ENCODE measurements around the gene PCDHGA4. TPM values are rescaled to one million over a fixed set of nuclear protein-coding genes. Genes with fewer than 3 reads are reported as not detected.
"Not testable (repeated sequence)": the region's sequence is repeated elsewhere in the genome, so short reads cannot be mapped to it uniquely, and the experiment has no call there.

Gene PCDHGA4
- total RNA-seq, 1 donor from 2014 or later = 9.3 TPM

DNA sequence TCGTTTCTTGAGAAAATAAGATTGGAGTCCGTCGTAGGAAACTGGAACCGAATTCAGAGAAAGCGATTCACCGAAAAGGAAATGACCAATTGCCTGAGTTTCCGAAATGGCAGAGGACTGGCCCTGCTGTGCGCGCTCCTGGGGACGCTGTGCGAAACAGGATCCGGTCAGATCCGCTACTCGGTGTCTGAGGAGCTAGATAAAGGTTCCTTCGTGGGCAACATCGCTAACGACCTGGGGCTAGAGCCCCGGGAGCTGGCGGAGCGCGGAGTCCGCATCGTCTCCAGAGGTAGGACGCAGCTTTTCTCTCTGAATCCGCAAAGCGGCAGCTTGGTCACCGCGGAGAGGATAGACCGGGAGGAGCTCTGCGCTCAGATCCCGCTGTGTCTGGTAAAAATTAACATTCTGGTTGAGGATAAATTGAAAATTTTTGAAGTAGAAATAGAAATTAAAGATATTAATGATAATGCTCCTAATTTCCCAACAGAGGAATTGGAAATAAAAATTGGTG is 10.8 kb upstream of the PCDHGA4 start:
- no peak for DNase-seq
- intact Hi-C loops (cut with DNase I) = no loop called here
- ATAC-seq (ENCODE audit: poor library complexity) = peak; percentile 21

DNA sequence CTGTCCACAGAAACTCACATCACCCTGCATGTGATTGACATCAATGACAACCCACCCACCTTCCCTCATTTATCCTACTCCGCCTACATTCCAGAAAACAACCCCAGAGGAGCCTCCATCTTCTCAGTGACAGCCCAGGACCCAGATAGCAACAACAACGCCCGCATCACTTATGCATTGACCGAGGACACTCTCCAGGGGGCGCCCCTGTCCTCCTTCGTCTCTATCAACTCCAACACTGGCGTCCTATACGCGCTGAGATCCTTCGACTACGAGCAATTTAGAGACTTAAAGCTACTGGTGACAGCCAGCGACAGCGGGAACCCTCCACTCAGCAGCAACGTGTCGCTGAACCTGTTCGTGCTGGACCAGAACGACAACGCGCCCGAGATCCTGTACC is 9.5 kb upstream of the PCDHGA4 start:
- DNase-seq = no peak
- ATAC-seq (ENCODE audit: poor library complexity) = no peak
- intact Hi-C loops (cut with DNase I) = loop anchor here (5.0 kb wide), 1 partner anchor 67 kb away; the partner anchor contains the start of gene PCDHGA10

DNA sequence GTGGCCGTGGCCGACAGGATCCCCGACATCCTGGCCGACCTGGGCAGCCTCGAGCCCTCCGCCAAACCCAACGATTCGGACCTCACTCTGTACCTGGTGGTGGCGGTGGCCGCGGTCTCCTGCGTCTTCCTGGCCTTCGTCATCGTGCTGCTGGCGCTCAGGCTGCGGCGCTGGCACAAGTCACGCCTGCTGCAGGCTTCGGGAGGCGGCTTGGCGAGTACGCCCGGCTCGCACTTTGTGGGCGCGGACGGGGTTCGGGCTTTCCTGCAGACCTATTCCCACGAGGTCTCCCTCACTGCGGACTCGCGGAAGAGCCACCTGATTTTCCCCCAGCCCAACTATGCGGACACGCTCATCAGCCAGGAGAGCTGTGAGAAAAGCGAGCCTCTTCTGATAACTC is 8.8 kb upstream of the PCDHGA4 start:
- intact Hi-C loops (cut with DNase I) = loop anchor here (5.0 kb wide), 1 partner anchor 66 kb away; the partner anchor contains the start of gene PCDHGA10
- not testable (repeated sequence) for ATAC-seq (ENCODE audit: poor library complexity); DNase-seq

DNA sequence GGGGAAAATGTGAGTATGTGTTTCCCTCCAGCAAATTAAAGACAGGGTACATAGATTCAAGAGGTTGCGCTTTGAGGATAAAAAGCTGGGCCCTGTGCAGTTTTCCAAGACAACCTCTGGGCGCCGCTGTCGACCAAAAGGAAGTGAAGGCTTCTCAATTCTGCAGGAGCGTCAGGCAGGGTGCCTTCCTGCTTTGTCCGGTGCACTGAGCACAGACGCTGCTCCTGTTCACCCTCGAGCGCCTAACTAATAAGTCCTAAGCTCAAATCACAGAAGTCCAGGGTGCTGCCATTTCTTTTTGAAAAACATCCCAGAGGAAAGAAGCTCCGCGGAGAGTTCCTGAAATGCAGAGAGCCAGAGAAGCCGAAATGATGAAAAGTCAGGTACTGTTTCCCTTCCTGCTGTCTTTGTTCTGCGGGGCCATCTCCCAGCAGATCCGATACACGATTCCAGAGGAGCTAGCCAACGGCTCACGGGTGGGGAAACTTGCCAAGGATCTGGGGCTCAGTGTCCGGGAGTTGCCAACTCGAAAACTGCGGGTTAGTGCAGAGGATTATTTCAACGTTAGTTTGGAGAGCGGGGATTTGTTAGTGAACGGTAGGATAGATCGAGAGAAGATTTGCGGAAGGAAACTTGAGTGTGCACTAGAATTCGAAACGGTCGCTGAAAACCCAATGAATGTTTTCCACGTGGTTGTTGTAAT is 4.8 kb upstream of the PCDHGA4 start, which contains the start of gene PCDHGB1:
TSS of gene PCDHGB1 (plus strand) at position 183 of the 703 bp plus-strand sequence. CDS start at position 345, 162 bp downstream.
- ATAC-seq (ENCODE audit: poor library complexity) (peak; percentile 82), DNase-seq (peak; percentile 55)
- intact Hi-C loops (cut with DNase I) = loop anchor here (5.0 kb wide), 1 partner anchor 62 kb away; the partner anchor contains the start of gene PCDHGA10

DNA sequence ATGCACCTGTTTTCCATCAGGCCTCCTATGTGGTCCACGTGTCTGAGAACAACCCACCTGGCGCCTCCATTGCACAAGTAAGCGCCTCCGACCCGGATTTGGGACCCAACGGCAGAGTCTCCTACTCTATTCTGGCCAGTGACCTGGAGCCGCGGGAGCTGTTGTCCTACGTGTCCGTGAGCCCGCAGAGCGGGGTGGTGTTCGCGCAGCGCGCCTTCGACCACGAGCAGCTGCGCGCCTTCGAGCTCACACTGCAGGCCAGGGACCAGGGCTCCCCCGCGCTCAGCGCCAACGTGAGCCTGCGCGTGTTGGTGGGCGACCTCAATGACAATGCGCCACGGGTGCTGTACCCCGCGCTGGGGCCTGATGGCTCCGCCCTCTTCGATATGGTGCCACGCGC is 3.2 kb upstream of the PCDHGA4 start:
- DNase-seq (no peak), ATAC-seq (ENCODE audit: poor library complexity) (no peak)
- intact Hi-C loops (cut with DNase I) = no loop called here

DNA sequence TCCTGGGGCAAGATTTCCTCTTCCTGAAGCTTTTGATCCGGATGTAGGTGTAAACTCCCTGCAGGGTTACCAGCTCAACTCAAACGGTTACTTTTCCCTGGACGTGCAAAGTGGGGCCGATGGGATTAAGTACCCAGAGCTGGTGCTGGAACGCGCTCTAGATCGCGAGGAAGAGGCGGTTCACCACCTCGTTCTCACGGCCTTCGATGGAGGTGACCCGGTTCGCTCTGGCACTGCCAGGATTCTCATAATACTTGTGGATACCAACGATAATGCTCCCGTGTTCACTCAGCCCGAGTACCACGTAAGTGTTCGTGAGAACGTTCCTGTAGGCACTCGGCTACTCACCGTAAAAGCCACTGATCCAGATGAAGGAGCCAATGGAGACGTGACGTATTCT is 820 bp downstream of the PCDHGA4 start:
- ATAC-seq (ENCODE audit: poor library complexity) = no peak
- DNase-seq = no peak
- intact Hi-C loops (cut with DNase I) = no loop called here

DNA sequence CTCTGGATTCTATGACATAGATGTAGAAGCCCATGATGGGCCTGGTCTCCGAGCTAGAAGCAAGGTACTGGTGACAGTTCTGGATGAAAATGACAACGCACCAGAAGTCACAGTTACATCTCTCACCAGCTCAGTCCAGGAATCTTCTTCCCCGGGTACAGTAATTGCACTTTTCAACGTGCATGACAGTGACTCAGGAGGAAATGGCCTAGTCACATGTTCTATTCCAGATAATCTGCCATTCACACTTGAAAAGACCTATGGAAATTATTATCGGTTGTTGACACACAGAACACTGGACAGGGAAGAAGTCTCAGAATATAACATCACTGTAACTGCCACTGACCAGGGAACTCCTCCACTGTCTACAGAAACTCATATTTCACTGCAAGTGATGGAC is 1.3 kb downstream of the PCDHGA4 start:
- intact Hi-C loops (cut with DNase I) = no loop called here
- DNase-seq = no peak
- ATAC-seq (ENCODE audit: poor library complexity) = no peak

DNA sequence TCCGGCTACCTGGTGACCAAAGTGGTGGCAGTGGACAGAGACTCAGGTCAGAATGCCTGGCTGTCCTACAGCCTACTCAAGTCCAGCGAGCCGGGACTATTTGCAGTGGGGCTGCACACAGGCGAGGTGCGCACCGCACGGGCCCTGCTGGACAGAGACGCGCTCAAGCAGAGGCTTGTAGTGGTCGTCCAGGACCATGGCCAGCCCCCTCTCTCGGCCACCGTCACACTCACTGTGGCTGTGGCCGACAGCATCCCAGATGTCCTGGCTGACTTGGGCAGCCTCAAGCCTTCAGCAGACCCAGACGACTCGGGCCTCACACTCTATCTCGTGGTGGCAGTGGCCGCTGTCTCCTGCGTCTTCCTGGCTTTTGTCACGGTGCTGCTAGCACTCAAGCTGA is 2.1 kb downstream of the PCDHGA4 start:
- ATAC-seq (ENCODE audit: poor library complexity) (peak; percentile 7), DNase-seq (no peak)
- intact Hi-C loops (cut with DNase I) = no loop called here

DNA sequence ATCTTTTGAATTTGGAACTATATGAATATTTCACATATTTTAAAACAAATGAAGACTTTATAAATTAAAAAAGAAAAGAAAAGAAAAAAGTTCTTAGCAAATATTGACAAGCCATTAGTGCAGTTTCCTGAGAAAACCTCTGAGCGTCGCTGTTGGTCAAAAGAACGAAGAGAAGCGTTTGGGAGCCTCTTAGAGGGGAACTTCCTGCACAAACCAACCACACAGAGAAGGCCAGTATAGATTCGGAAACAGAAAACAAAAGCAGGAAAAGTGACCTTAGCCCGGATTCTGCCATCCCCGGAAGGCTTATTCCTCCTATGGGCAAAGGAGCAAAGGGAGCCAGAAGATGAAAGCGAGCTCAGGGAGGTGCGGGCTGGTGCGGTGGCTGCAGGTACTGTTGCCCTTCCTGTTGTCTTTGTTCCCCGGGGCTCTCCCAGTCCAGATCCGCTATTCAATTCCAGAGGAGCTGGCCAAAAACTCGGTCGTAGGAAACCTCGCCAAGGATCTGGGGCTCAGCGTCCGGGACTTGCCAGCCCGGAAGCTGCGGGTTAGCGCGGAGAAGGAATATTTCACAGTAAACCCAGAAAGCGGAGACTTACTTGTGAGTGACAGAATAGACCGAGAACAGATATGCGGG is 5.1 kb downstream of the PCDHGA4 start, which contains the start of gene PCDHGB2:
TSS of gene PCDHGB2 (plus strand) at position 205 of the 637 bp plus-strand sequence. CDS start at position 347, 142 bp downstream.
- intact Hi-C loops (cut with DNase I) = no loop called here
- DNase-seq = no peak
- ATAC-seq (ENCODE audit: poor library complexity) = peak; percentile 57

DNA sequence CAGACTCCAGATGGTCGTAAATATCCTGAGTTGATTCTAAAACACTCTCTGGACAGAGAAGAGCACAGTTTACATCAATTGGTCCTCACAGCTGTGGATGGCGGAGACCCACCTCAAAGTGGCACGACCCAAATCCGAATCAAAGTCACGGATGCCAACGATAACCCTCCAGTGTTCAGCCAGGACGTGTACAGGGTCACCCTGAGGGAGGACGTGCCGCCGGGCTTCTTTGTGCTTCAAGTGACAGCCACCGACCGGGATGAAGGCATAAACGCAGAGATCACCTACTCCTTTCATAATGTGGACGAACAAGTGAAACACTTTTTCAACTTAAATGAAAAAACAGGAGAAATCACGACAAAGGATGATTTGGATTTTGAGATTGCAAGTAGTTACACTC is 5.9 kb downstream of the PCDHGA4 start:
- intact Hi-C loops (cut with DNase I) = no loop called here
- no peak for DNase-seq
- peak; percentile 21 for ATAC-seq (ENCODE audit: poor library complexity)

DNA sequence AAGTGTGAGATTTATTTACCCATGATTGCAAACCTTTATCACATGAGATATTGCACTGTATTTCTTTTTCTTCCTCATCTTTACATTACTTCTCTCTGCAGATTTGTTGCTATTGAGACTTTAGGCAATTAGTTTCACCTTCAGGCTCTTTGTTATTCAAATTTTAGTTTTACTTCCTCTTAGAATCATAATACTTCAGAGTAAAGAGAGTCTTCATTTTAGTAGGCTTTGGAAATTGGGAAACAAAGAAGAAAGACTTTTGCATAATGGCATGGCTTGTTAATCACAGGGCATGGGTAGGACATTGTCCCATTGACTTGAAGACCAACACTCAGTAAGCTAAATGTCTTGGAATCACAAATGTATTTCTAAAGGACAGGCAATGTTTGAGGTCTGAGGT is 7.9 kb downstream of the PCDHGA4 start:
- no peak for ATAC-seq (ENCODE audit: poor library complexity)
- DNase-seq = no peak
- intact Hi-C loops (cut with DNase I) = no loop called here

DNA sequence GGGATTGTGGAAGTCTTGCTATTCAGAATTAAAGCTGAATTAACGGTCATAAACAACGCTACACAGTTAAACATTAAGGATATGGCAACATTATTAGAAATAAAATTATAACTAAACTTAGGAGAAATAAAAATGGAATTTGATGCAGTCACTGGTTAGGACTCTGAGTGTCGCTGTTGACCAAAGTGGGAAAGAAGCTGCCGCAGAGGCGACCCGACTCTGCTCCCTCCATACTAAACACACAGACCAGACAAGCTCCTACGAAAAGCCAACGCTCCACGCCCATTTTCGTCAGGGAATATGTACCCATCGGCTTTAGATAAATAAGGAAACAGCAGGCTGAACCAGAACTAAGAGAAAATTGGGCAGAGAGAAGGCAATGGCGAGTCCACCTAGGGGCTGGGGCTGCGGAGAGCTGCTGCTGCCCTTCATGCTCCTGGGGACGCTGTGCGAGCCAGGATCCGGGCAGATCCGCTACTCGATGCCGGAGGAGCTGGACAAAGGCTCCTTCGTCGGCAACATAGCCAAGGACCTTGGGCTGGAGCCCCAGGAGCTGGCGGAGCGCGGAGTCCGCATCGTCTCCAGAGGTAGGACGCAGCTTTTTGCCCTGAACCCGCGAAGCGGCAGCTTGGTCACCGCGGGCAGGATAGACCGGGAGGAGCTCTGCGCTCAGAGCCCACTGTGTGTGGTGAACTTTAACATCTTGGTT is 9.3 kb downstream of the PCDHGA4 start, which contains the start of gene PCDHGA5:
TSS of gene PCDHGA5 (plus strand) at position 211 of the 709 bp plus-strand sequence. CDS start at position 380, 169 bp downstream.
- intact Hi-C loops (cut with DNase I) = no loop called here
- ATAC-seq (ENCODE audit: poor library complexity) = peak; percentile 64
- DNase-seq = no peak

DNA sequence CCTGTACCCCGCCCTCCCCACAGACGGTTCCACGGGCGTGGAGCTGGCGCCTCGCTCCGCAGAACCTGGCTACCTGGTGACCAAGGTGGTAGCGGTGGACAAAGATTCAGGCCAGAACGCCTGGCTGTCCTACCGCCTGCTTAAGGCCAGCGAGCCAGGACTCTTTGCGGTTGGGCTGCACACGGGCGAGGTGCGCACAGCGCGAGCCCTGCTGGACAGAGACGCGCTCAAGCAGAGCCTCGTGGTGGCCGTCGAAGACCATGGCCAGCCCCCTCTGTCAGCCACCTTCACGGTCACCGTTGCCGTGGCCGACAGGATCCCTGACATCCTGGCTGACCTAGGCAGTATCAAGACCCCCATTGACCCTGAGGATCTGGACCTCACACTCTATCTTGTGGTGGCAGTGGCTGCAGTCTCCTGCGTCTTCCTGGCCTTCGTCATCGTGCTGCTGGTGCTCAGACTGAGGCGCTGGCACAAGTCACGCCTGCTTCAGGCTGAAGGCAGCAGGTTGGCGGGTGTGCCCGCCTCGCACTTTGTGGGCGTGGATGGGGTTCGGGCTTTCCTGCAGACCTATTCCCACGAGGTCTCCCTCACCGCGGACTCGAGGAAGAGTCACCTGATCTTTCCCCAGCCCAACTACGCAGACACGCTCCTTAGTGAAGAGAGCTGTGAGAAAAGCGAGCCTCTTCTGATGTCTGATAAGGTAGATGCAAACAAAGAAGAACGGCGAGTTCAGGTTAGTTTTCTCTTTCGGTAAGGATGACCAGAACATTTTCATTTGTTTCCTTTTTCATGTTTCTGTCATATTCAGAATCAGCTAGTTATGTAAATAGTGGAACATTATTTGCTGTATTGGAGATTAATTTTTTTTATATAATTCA is 11.4 kb downstream of the PCDHGA4 start:
- intact Hi-C loops (cut with DNase I) = no loop called here

DNA sequence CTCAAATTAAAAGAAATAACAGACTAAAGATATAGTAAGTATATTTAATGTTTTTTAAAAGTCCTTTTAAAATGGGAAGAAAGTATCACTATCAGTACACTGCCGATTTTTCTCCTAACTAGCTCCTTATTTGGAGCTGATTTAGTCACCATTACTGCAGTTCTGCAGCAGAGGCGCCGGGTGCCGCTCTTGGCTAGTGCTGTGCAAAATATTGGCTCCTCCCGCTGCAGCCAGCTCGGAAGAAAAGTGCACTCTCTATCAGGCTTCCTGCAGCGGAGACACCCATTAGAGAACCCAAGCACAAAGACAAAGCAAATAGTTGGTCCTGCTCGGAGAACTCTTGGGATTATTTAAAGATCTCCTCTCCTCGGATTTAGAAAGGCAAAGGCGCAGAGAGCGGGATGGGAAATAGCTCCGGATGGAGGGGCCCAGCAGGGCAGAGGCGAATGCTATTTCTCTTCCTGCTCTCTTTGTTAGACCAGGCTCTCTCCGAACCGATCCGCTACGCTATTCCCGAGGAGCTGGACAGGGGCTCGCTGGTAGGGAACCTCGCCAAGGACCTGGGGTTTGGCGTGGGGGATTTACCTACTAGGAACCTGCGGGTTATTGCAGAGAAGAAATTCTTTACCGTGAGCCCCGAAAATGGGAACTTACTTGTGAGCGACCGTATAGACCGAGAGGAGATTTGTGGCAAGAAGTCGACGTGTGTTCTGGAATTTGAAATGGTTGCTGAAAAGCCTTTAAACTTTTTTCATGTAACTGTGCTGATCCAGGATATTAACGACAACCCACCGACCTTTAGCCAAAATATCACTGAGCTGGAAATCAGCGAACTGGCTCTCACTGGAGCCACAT is 15.4 kb downstream of the PCDHGA4 start, which contains the start of gene PCDHGB3:
TSS of gene PCDHGB3 (plus strand) at position 249 of the 855 bp plus-strand sequence. CDS start at position 402, 153 bp downstream.
- peak; percentile 89 for ATAC-seq (ENCODE audit: poor library complexity)
- peak; percentile 75 for DNase-seq
- intact Hi-C loops (cut with DNase I) = no loop called here

More for the DNA sequence above, 11.4 kb downstream of the PCDHGA4 start:
- ATAC-seq (ENCODE audit: poor library complexity) (no peak), DNase-seq (no peak)

DNA sequence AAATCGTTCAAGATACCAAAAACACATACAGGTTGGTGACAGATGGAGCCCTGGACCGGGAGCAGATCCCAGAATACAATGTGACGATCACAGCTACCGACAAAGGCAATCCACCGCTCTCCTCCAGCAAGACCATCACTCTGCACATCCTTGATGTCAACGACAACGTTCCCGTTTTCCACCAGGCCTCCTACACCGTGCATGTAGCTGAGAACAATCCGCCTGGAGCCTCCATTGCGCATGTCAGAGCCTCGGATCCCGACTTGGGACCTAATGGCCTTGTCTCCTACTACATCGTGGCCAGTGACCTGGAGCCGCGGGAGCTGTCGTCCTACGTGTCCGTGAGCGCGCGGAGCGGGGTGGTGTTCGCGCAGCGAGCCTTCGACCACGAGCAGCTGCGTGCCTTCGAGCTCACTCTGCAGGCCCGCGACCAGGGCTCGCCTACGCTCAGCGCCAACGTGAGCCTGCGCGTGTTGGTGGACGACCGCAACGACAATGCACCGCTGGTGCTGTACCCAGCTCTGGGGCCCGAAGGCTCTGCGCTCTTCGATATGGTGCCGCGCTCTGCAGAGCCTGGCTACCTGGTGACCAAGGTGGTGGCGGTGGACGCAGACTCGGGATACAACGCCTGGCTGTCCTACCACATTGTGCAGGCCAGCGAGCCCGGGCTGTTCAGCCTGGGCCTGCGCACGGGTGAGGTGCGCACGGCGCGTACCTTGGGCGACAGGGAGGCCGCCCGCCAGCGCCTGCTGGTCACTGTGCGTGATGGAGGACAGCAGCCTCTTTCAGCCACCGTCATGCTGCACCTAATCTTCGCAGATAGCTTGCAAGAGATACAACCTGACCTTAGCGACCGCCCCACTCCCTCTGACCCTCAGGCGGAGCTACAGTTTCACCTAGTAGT is 17.0 kb downstream of the PCDHGA4 start:
- no peak for DNase-seq
- peak; percentile 55 for ATAC-seq (ENCODE audit: poor library complexity)
- intact Hi-C loops (cut with DNase I) = no loop called here

DNA sequence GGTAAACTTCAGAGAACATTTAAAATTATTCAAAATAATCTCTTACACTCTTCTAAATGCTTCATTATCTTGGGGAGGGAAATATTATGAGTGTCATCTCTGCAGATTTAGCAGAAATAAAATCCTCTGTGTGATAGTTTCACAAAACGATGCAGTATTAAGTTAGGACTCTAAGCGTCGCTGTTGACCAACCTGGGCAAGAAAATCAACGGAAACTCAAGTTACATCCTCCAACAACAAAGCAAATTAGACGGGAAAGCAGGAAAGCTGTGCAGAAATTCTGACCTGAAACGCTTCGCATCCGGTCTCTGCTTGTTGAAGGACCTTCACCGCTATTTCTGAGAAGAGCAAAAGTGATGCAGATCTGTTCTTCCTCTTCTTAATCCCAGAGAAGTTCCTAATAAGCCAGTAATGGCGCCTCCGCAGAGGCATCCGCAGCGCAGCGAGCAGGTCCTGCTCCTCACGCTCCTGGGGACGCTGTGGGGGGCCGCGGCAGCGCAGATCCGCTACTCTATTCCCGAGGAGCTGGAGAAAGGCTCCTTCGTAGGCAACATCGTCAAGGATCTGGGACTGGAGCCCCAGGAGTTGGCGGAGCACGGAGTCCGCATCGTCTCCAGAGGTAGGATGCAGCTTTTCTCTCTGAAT is 19.0 kb downstream of the PCDHGA4 start, which contains the start of gene PCDHGA6:
TSS of gene PCDHGA6 (plus strand) at position 219 of the 645 bp plus-strand sequence. CDS start at position 412, 193 bp downstream.
- DNase-seq (no peak), ATAC-seq (ENCODE audit: poor library complexity) (peak; percentile 37)
- intact Hi-C loops (cut with DNase I) = no loop called here
